Measurements from ENCODE around the gene CCDC157. TPM values are rescaled to one million over a fixed set of nuclear protein-coding genes. Genes with fewer than 3 reads are reported as not detected.

The CCDC157 gene
- polyA plus RNA-seq, 1 of the 3 experiments (the other 2 are of a cell fraction) = 5.8 TPM

DNA sequence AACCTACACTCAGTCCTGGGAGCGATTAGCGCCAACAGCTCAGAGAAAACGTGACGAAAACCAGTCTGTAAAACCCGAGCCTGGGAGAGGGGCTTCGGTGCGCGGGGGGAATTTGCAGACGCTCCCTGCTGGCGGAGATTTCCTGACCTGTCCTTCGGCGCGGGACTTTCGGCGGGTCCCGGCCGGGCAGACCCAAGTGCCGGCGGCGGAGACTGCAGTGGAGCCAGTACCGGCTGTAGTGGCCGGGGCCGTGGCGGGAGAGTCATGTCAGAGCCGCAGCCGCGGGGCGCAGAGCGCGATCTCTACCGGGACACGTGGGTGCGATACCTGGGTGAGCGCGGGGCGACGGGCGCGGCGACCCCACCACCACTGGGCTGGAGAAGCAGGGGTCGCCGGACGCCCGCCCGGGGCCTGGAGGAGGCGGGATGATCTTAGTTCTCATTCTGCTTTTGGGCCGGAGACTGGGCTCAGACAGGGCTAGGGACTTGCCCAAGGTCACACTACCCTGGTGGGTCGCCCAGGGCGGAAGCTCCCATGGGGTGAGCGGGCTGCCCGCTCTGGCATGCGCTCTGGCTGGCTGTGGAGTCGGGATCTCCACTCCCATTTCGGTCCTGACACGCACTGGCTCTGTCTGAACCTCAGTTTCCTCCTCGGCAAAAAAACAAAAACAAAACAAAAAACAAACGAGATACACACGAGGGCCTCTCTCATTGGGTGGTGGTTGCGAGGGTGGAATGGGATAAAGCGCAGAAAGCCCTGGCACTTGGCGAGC is 69.0 kb downstream of the CCDC157 start, which contains the start of gene MTFP1 (continued):
- TF ChIP-seq, protein P1, sequence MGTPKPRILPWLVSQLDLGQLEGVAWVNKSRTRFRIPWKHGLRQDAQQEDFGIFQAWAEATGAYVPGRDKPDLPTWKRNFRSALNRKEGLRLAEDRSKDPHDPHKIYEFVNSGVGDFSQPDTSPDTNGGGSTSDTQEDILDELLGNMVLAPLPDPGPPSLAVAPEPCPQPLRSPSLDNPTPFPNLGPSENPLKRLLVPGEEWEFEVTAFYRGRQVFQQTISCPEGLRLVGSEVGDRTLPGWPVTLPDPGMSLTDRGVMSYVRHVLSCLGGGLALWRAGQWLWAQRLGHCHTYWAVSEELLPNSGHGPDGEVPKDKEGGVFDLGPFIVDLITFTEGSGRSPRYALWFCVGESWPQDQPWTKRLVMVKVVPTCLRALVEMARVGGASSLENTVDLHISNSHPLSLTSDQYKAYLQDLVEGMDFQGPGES (IDR thresholded peaks at IDR 0.05; ENCODE audit: low read depth, low read length) = peak; percentile 81

Small RNAs within 50 kb of the gene (small RNA-seq; reads per million reads assigned to genes)
- gene AC004832.3 = 0 reads per million in 7 experiments
- gene RNU6-564P = 0 reads per million in 7 experiments

Other genes with a start within 250 kb of the CCDC157 start
- gene LIF, start 110.2 kb upstream of the CCDC157 start, polyA plus RNA-seq (2012; rRNA removed) = 24.6 and 36.5 TPM in 2 replicates
- gene OSM, start 90.2 kb upstream of the CCDC157 start, polyA plus RNA-seq (2012; rRNA removed) = not detected in 2 replicates
- 14.4 and 17.4 TPM in 2 replicates for gene CASTOR1, start 67.5 kb upstream of the CCDC157 start, polyA plus RNA-seq (2012; rRNA removed)
- gene TBC1D10A, start 30.1 kb upstream of the CCDC157 start, polyA plus RNA-seq (2012; rRNA removed) = 15.3 and 16.5 TPM in 2 replicates
- gene SF3A1, start 113 bp upstream of the CCDC157 start, polyA plus RNA-seq (2012; rRNA removed) = 37.5 and 75.2 TPM in 2 replicates
- 28.6 and 37.2 TPM in 2 replicates for gene RNF215, start 30.4 kb downstream of the CCDC157 start, polyA plus RNA-seq (2012; rRNA removed)
- 14.0 and 16.1 TPM in 2 replicates for gene SEC14L2, start 40.0 kb downstream of the CCDC157 start, polyA plus RNA-seq (2012; rRNA removed)
- gene MTFP1, start 68.8 kb downstream of the CCDC157 start, polyA plus RNA-seq (2012; rRNA removed) = 11.9 and 18.9 TPM in 2 replicates
- gene SEC14L3, start 115.0 kb downstream of the CCDC157 start, polyA plus RNA-seq (2012; rRNA removed) = not detected in 2 replicates
- gene SEC14L4, start 148.7 kb downstream of the CCDC157 start, polyA plus RNA-seq (2012; rRNA removed) = not detected in 2 replicates
- gene SEC14L6, start 189.7 kb downstream of the CCDC157 start, polyA plus RNA-seq (2012; rRNA removed) = not detected in 2 replicates
- gene GAL3ST1, start 217.7 kb downstream of the CCDC157 start, polyA plus RNA-seq (2012; rRNA removed) = 0.08 TPM in 1 of 2 replicates, not detected in the other
- 109 and 119 TPM in 2 replicates for gene PES1, start 234.9 kb downstream of the CCDC157 start, polyA plus RNA-seq (2012; rRNA removed)